ENCODE measurements around the gene MMP11. TPM values are rescaled to one million over a fixed set of nuclear protein-coding genes. Genes with fewer than 3 reads are reported as not detected.

The MMP11 gene
- total RNA-seq, 1 donor from 2014 or later, result 1.9 TPM

DNA sequence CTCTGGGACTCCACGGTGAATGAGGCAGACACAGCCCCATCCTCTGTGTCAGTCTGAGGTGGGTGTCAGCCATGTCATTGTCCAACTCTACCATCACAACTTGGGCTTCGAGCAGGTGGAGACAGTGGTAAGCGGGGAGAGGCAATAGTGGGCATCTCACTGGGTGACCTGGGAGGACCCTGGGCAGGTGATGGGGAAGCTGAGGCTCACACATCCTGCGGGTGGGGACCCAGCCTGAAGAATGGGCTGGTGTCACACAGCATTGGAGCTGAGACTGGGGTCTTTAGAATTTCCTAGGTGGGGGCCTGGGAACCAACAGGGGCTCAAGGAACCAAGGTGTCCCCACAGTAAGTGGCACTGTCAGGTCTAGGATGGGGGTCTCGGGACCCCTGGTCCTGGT is 7.1 kb downstream of the MMP11 start:
- TF ChIP-seq, protein P1, sequence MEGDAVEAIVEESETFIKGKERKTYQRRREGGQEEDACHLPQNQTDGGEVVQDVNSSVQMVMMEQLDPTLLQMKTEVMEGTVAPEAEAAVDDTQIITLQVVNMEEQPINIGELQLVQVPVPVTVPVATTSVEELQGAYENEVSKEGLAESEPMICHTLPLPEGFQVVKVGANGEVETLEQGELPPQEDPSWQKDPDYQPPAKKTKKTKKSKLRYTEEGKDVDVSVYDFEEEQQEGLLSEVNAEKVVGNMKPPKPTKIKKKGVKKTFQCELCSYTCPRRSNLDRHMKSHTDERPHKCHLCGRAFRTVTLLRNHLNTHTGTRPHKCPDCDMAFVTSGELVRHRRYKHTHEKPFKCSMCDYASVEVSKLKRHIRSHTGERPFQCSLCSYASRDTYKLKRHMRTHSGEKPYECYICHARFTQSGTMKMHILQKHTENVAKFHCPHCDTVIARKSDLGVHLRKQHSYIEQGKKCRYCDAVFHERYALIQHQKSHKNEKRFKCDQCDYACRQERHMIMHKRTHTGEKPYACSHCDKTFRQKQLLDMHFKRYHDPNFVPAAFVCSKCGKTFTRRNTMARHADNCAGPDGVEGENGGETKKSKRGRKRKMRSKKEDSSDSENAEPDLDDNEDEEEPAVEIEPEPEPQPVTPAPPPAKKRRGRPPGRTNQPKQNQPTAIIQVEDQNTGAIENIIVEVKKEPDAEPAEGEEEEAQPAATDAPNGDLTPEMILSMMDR (IDR thresholded peaks at IDR 0.05), result no peak
- Histone ChIP-seq H3K27ac (no peak overlapping the region), H3K27me3 (no peaks in the 10 kb centered on the region), H3K4me1 (no peaks in the 10 kb centered on the region), H3K4me3 (no peak overlapping the region), H3K9me3 (no peaks in the 10 kb centered on the region), H3K36me3 (no peaks in the 10 kb centered on the region)
- no peak for ATAC-seq
- no peak for DNase-seq
- intact Hi-C loops (cut with DNase I), result loop anchor here (10.0 kb wide), 1 partner anchor 65 kb away; no protein-coding TSS in a partner anchor

DNA sequence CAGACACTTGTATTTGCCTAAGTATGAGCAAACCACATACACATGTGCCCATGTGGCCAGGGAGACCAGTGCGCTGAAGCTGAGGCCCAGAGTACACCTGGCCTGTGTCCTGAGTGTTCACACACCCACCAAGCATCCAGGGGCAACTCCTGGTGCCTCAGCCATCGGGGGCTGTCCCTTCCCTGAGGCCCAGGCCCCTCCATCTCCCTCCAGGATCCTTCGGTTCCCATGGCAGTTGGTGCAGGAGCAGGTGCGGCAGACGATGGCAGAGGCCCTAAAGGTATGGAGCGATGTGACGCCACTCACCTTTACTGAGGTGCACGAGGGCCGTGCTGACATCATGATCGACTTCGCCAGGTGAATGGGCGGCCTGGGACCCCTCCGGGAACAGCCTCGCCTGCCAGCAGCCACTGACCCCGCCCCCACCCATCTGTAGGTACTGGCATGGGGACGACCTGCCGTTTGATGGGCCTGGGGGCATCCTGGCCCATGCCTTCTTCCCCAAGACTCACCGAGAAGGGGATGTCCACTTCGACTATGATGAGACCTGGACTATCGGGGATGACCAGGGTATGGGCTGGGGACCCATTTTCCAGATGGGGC is 7.6 kb downstream of the MMP11 start:
- no peaks in the 10 kb centered on the region for H3K9me3 ChIP-seq
- H3K4me3 ChIP-seq, result no peak overlapping the region
- TF ChIP-seq, protein P1 (IDR thresholded peaks at IDR 0.05), result no peak
- no peak for DNase-seq
- no peaks in the 10 kb centered on the region for H3K27me3 ChIP-seq
- no peaks in the 10 kb centered on the region for H3K36me3 ChIP-seq
- ATAC-seq, result no peak
- intact Hi-C loops (cut with DNase I), result no loop called here
- H3K27ac ChIP-seq, result no peak overlapping the region
- no peaks in the 10 kb centered on the region for H3K4me1 ChIP-seq

DNA sequence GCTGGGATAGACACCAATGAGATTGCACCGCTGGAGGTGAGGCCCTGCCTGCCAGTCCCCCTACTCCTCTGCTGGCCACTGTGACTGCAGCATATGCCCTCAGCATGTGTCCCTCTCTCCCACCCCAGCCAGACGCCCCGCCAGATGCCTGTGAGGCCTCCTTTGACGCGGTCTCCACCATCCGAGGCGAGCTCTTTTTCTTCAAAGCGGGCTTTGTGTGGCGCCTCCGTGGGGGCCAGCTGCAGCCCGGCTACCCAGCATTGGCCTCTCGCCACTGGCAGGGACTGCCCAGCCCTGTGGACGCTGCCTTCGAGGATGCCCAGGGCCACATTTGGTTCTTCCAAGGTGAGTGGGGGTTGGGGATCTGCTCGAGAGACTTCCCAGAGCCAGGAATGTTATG is 8.4 kb downstream of the MMP11 start:
- intact Hi-C loops (cut with DNase I), result no loop called here
- DNase-seq, result no peak
- no peak for ATAC-seq

DNA sequence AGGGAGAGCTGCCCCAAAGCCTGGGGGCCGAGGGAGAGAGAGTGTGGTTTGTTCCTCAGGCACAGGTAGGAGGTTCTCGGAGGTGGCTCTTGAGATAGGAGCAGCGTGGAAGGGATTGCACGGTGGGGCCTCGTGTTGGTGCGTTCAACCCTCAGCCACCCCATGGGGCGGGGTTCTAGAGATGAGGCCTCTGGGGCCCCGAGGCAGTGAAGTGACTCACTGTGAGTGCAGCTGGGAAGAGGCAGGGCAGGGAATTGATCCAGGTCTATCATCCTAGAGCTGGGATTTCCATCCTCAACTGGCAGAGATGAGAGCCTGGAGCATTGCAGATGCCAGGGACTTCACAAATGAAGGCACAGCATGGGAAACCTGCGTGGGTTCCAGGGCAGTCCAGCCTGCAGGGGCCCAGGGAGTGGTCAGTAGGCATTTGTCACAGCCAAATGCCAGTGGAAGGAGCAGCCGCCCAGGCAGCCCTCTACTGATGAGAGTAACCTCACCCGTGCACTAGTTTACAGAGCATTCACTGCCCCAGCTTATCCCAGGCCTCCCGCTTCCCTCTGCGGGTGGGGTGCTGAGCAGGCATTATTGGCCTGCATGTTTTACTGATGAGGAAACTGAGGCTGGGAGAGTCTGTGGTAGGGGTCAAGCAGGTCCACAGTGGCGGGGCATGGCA is 9.0 kb downstream of the MMP11 start:
- no peak overlapping the region for H3K4me3 ChIP-seq
- no peaks in the 10 kb centered on the region for H3K9me3 ChIP-seq
- intact Hi-C loops (cut with DNase I), result no loop called here
- peaks cover 7% of the 10 kb centered on the region for H3K4me1 ChIP-seq
- ATAC-seq (no peak), DNase-seq (no peak)
- H3K27me3 ChIP-seq, result no peaks in the 10 kb centered on the region
- TF ChIP-seq, protein P1 (IDR thresholded peaks at IDR 0.05), result no peak
- H3K27ac ChIP-seq, result no peak overlapping the region
- no peaks in the 10 kb centered on the region for H3K36me3 ChIP-seq

More for the DNA sequence above, 8.4 kb downstream of the MMP11 start:
- no peaks in the 10 kb centered on the region for H3K36me3 ChIP-seq
- TF ChIP-seq, protein P1 (IDR thresholded peaks at IDR 0.05), result no peak
- H3K4me3 ChIP-seq, result no peak overlapping the region
- no peaks in the 10 kb centered on the region for H3K9me3 ChIP-seq
- H3K27ac ChIP-seq, result no peak overlapping the region
- H3K27me3 ChIP-seq, result no peaks in the 10 kb centered on the region
- peaks cover 1% of the 10 kb centered on the region for H3K4me1 ChIP-seq

DNA sequence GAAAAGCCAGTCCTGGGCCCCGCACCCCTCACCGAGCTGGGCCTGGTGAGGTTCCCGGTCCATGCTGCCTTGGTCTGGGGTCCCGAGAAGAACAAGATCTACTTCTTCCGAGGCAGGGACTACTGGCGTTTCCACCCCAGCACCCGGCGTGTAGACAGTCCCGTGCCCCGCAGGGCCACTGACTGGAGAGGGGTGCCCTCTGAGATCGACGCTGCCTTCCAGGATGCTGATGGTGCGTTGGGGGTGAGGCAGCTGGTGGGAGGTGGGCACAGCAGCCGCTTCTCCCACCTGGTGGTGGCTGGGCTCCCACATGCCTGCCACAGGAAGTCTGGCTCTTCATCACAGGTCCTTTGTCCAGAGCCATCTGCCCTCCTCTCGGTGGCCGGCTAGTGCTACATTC is 9.6 kb downstream of the MMP11 start:
- Histone ChIP-seq H3K9me3 (no peaks in the 10 kb centered on the region), H3K27me3 (no peaks in the 10 kb centered on the region), H3K36me3 (no peaks in the 10 kb centered on the region), H3K27ac (no peak overlapping the region), H3K4me1 (peaks cover 7% of the 10 kb centered on the region), H3K4me3 (no peak overlapping the region)
- DNase-seq (no peak), ATAC-seq (no peak)
- TF ChIP-seq, protein P1 (IDR thresholded peaks at IDR 0.05), result no peak
- intact Hi-C loops (cut with DNase I), result no loop called here

All from upper lobe of right lung (tissue), 1 donor.